Stimulated activated CD4-positive, alpha-beta T cell treated with anti-CD3 and anti-CD28 coated beads, Interleukin-1b, Interleukin-23, amount 100 ng/mL, for 24 hours (primary cell): Measurements from ENCODE around the gene PITHD1.
"Not testable (repeated sequence)": the region's sequence is repeated elsewhere in the genome, so short reads cannot be mapped to it uniquely, and the experiment has no call there.

ENCODE experiments used
- DNase-seq, 4 experiments: peaks; one replicate each; pipeline ENCODE4 v3.0.0-alpha.2; 2020; ENCODE audit warnings: low read depth in 4 of 4, low spot score in 1 of 4

Gene PITHD1

DNA sequence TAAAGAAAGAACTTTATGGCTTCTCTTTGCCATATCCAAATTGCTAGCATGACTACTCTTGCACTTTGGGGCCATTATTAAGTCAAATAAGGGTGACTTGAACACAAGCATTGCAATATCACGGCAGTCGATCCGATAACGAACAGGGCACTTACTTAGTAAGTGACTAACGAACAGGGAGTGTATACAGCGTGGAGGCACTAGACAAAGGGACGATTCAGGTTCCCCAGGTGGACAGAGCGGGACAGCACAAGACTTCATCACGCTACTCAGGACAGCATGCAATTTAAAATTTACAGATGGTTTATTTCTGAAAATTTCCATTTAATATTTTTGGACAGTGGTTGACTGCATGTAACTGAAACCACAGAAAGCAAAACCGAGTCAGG is 5.4 kb upstream of the PITHD1 start:
- no peak for DNase-seq

DNA sequence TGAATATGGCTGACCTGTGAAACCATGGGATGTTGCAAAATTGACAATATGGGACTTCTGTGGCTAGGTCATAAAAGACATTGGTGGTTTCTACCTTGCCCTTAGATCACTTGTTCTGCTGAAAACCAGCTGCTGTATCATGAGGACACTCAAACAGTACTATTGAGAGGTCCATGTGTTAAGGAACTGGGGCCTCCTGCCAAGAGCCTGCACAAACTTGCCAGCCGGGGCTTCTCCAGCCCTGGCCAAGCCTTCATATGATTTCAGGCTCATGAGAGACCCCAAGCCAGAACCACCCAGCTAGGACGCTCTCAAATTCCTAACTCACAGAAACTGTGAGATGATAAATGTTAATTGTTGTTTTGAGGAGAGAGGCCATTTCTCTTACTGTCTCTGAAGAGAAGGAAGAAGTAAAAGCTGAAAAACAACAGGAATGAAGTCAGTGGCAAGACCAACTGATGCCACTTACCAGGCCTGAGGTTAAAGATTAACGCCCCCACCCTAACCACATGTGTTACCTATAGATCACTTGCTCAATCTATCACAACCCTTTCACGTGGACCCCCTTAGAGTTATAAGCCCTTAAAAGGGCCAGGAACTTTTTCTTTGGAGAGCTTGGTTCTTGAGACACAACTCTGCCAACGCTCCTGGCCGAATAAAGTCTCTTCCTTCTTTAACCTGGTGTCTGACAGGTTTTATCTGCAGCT is 3.9 kb upstream of the PITHD1 start:
- no peak for DNase-seq

DNA sequence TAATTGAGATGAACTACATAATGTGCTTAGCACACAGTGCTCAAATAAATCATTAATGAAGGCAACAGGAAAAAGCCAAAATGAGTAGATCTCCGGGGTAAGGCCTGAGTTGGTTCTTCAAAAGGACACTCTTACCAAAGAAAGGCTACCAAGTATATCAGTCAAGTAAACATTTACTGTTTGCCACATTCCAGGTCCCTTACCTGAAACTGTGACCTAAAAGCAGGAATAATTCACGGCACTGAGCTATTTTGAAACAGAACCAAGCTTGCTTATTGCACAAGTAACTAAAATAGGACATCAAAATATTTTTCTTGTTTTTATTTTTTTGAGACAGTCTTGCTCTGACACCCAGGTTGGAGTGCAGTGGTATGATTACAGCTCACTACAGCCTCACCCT is 2.0 kb upstream of the PITHD1 start:
- DNase-seq: no peak

DNA sequence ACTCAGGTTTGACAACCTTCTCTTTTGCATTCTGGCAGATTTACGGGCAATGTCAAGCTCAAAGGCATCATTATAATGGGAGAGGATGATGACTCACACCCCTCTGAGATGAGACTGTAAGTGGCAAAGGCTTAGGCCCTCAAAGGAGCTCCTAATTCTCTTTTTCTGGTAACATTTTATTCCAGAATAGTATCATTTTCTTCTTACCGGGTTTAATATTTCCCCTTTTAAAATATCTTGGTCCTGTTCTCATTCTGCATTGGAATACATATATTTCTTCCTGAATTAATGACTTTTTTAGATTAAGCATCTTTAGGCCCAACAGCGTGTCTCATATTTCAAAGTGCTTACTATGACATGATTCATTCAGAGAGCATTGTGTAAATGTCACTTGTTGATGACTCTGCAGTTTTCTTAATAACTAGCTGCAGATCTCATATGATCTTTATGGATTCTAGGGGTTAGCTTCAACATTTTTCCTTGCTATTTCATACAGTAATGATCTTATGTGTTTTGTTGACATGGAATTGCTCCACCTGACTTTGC is 1.7 kb downstream of the PITHD1 start:
- DNase-seq: no peak

DNA sequence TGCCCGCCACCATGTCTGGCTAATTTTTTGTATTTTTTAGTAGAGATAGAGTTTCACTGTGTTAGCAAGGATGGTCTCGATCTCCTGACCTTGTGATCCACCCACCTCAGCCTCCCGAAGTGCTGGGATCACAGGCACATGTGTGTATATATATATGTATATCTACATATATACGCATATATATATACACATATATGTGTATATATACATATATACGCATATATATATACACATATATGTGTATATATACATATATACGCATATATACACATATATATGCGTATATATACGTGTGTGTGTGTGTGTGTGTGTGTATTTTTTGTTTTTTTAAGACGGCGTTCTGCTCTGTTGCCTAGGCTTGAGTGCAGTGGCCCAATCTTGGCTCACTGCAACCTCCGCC is 4.9 kb downstream of the PITHD1 start:
- DNase-seq: not testable (repeated sequence)

DNA sequence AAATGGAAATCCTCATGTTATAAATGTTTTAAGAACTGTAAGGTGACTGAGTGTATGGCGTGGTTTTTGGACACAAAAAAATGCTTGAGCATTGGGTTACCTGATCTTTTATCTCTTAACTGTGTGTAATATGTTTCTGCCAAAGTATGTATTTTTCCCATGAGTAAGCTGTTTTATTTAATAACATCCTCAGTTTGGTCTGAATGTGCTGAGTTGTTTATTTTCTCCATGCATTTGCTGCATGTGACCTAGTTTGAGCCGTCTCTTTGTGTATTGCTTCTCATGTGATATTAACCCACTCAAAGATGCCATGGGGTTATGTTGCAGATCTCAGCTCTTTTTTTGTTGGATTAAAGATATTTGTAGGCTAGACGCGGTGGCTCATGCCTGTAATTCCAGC is 6.6 kb downstream of the PITHD1 start:
- DNase-seq: no peak

DNA sequence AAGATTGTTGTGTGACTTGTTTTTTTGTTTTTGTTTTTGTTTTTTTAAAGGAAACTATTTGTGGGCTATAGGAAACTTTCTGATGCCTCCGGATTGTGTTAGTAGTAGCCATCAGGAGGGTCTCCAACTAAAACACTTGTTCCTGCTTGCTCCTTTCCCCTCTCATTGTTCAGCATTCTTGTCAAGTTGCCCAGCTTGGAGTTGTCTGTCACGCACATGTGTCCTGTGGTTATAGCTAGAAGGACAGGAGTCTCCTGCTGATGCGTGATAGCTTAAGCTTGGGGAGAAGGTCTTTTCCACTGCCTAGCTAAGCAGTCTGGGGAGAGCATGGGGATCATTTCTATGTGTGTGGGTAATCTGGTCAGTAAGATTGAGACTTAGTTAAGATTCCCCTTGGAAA is 9.5 kb downstream of the PITHD1 start:
- DNase-seq: no peak

DNA sequence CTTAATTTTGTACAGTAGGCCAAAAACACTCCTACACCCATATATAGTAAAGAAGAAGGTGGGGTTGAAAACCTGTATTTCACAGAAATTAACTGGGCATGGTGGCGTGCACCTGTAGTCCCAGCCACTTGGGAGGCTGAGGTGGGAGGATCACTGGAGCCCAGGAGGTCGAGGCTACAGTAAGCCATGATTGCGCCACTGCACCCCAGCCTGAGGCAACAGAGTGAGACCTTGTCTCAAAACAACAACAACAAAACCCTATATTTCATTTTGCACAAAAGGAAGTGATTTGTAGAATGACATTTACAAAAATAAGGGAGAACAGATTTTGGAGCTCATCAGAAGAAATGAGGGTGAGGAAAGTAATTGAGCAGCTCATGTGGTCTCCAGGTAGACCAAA is 10.5 kb downstream of the PITHD1 start:
- DNase-seq: no peak

DNA sequence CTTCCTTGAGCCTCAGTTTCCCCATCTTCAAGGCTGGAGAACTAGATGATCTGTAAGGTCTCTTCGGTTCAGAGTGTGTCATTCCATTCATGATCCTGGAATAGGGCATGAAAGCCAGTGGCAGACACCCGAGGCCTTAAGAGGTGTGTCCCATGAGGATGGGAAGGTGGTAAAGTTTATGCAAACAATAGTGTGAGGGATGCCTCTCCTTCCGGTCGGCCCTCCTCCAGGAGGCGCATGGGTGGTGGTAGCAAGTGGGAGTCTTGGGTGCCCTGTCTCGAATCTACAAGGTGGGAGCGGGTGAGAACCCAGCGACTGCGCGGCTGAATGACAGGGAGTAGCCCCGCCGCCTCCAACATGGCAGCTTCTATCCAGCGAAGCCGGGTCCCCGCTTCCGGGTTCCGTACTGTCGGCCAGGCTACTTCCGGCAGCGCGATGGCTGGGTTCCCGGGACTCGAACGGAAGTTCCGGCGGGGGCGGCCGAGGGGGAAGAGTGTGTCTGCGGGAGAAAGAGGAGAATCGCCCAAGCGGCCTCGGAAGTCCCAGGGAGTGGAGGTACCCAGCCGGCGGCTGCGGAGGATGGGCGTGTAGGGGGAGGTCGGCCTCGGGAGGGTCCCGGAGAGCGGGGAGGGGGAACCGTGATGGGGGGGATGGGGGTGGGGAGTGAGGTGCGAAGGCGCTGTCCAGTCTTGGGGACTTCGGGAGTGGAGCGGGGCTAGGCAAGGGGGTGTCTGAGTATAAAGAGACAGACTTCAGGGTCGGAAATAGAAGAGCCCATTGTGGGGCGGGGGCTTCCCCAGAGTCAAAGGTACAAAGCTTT is 12.7 kb downstream of the PITHD1 start, which contains the start of gene LYPLA2:
Gene LYPLA2 (plus strand): TSS at position 450 of the 820 bp plus-strand sequence. CDS start 1,538 bp downstream, outside the sequence.
- peak; percentile 72 to 87 (median 86) for DNase-seq

DNA sequence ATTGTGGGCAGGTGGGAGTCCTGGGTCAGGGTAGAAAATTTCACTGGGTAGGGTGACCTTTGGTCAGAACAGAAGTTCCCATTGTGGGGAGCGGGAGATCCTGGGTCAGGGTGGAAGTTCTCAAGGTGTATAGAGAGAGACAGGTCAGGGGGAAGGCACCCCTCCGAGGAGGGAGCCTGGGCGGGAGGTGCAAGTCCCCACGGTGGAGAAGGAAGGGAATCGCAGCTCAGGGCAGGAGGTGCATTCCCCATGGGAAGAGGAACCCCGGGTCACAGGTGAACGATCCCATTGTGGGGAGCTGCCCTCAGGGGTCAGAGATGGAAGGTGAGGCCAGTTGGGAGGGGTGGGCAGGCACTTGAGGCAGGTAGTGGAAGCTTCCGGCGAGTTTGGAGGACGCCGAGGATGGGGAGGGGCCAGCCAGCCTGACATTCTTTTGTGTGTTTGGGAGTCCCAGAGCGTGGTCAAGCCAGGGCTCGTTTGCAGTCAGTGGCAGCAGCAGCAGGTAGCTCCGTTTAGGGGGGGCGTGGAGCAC is 13.4 kb downstream of the PITHD1 start:
- DNase-seq: no peak

DNA sequence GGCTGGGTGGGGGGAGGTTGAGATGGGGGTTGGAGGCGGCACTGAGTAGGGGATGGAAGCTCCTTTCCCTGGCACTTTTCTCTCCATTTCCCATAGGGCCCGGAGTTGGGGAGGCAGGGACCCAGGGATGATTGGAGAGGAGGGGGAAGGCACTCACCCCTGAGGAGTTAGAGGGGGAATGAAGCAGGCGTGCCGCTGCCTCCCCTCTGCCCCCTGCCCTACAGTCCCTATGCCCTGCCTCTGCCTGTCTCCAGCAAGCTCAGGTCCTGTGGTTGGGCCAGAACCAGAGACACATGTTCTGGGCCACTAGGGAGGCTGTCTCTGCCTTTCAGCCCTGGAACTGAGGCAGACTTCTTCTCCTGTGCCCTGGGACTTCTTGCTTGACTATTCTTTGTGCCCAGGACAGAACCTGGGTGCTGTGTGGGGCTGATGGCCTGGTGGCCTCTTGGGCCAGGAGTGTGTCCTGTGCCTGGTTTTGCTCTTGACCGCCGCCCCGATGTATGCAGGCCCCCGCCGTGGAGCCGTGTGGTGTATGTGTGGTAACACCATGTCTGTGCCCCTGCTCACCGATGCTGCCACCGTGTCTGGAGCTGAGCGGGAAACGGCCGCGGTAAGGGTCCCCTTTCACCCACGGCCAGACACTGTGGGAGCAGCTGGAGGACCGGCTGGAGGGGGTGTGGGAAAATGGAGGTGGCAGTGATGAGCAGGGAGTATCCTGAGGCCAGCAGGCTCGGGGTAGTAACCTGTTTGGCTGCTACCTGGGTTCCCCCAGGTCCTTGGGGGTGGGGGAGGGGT is 14.1 kb downstream of the PITHD1 start:
- no peak for DNase-seq

DNA sequence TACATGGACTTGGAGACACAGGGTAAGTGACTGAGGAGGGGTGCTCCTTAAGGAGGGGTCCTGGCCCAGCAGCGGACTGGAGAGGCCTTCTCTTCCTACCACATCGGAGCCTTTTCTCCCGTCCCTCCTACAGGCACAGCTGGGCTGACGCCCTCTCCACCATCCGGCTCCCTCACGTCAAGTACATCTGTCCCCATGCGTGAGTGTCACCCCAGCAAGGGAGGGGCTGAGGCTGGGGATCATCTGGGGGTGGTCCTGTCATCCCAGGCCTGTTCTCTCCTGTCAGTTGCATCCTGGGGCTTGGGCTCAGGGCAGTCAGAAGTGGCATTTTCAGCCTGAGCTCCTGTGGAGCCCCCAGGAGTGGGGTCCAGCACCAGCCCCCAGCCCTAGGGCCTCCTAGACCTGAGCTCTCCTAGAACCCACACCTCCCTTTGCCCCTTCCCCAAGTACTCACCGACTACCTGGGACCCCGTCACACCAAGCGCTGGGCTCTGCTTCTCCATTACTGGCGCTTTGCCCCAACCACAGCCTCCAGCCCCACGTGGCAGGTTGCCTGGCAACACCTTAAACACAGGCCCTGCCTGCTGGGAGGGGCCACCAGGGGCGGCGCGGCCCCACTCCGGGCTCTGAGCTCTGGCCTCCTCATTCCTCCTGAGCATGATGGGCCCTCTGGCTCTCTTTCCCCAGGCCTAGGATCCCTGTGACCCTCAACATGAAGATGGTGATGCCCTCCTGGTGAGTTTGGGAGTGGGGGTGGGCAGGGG is 15.0 kb downstream of the PITHD1 start:
- no peak for DNase-seq

DNA sequence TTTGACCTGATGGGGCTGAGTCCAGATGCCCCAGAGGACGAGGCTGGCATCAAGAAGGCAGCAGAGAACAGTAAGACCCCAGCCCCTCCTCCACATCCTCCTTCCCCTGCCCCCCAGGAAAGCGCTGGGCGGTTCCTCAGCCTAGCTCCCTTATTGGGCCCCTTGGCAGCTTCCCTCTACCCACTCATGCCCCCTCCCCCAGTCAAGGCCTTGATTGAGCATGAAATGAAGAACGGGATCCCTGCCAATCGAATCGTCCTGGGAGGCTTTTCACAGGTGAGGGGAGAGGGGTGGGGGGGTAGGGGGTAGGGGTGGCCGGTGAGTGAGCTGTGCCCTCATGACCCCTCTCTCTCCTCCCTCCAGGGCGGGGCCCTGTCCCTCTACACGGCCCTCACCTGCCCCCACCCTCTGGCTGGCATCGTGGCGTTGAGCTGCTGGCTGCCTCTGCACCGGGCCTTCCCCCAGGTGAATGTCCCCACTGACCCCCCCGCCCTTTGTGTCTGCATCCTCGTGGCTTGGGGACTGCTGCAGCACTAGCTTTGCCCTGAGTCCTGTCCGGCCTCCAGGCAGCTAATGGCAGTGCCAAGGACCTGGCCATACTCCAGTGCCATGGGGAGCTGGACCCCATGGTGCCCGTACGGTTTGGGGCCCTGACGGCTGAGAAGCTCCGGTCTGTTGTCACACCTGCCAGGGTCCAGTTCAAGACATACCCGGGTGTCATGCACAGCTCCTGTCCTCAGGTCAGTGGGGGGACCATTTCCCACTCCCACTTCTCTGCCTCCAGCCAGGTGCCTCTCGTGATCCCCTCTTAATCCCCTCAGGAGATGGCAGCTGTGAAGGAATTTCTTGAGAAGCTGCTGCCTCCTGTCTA is 15.9 kb downstream of the PITHD1 start:
- no peak for DNase-seq

DNA sequence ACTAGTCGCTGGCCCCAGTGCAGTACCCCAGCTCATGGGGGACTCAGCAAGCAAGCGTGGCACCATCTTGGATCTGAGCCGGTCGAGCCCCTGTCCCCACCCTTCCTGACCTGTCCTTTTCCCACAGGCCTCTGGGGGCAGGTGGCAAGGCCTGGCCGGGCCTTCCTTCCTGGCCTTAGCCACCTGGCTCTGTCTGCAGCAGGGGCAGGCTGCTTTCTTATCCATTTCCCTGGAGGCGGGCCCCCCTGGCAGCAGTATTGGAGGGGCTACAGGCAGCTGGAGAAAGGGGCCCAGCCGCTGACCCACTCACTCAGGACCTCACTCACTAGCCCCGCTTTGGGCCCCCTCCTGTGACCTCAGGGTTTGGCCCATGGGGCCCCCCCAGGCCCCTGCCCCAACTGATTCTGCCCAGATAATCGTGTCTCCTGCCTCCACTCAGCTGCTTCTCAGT is 16.5 kb downstream of the PITHD1 start:
- not testable (repeated sequence) for DNase-seq

DNA sequence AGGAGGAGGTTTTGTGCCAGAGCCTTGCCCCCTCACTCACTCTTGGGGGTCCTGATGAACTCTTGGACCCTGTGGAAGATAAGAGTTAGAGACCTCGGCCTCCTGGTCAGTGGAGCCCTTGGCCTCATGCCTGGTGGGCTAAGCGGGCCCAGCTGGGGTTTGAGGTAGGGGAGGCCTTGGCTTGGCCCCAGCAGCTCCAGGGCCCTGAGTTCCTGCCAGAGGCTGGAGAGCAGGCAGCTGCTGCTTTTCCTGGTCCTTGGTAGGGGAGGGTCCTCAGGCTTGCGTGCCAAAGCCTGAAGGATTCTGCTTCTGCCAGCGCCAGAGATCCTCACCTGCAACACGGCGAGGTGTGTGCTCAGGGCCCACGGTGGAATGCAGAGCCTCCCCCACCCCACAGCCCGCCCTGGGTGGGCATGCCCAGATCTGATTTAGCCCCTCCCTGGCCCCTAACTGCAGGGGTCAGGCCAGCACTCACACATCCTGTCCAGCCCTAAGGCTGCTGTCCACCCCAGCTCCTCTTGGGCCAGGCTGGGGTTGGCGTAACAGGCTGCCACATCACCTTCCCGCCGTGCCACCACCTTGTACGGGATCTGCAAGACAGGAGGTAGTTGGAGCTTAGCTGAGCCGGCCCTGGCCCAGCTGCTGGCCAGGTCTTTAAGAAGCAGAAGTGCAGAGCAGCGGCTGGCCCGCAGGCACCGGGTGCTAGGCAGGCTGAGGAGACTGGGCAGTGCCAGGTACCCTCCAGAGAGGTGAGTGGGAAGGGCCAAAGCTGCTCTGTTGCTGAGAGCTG is 17.7 kb downstream of the PITHD1 start:
- DNase-seq: no peak

DNA sequence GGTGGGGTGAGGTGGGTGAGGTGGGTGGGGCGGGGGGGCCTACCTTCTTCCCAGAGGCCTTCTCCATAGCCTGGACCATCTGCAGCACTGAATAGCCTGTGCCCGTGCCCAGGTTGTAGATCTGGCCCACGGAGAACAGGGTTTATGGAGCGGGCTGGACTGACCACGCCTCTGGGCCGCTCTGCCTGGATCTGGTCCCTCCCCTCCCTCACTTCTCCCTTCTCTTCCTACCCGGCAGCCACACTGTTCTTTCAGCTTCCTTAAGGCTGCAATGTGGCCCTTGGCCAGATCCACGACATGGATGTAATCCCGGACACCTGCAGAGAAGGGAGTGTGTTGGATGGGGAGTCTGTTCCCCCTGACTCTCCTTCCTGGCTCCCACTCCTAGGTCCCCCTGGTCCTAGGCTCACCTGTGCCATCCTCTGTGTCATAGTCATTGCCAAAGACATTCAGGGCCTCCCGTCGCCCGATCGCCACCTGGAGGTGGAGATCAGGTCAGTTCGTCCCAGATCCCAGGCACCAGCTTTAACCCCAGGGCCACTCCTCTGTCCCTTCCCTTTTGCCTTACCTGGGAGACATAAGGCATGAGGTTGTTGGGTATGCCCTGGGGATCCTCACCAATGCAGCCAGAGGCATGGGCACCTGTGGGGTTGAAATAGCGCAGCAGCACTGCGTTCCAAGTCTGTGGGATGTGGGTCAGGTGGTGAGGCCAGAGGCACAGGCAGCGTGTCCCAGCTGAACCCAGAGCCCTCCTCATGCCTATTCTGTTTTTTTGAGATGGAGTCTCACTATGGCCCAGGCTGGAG is 18.5 kb downstream of the PITHD1 start:
- DNase-seq: no peak
